Transverse colon (tissue), 4 donors: ENCODE results near the gene ZFAND4.

Experiments used
- CTCF ChIP-seq, 5 experiments: fragments of 200-600 bp in 3 of 5; fragments of 450-650 bp in 2 of 5; sonication (generic) in 3 of 5; IDR thresholded peaks; 1 replicate in 2 of 5; 2 replicates in 3 of 5; pipeline ENCODE4 v1.5.1; 2016 to 2017; ENCODE audit warnings: antibody characterized with exemption in 5 of 5, inconsistent platforms in 3 of 5, mild to moderate bottlenecking in 2 of 5, moderate library complexity in 1 of 5
- POLR2A ChIP-seq: fragments of 450-650 bp; IDR thresholded peaks from one replicate; pipeline ENCODE4 v1.6.1; 2016; ENCODE audit warnings: antibody characterized with exemption, mild to moderate bottlenecking, moderate library complexity
- POLR2AphosphoS5 ChIP-seq, 3 donors: sonication (generic); formaldehyde crosslinking; IDR thresholded peaks; one replicate each; pipeline ENCODE4 v1.6.1; 2016; ENCODE audit warnings: antibody characterized with exemption in 3 of 3

DNA sequence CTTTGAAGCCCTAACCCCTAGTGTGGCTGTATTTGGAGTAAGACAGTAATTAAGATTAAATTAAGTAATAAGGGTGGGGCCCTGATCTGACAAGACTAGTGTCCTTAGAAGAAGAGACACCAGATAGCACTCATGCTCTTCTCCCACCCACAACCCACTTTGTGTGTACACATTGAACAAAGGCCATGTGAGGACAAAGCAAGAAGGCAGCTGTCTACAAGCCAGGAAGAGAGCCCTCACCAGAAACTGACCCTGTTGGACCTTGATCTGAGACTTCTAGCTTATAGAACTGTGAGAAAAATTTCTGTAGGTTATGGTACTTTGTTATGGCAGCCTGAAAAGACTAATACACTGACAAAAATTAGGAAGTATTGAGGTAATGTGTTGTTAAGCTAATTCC is 59.8 kb downstream of the ZFAND4 start:
- TF ChIP-seq CTCF (IDR thresholded peaks at IDR 0.05) (no peak), POLR2AphosphoS5 (IDR thresholded peaks at IDR 0.05) (no peak), POLR2A (no peak)
